K562 (cell line): ENCODE results near the gene HGF.

ENCODE experiments used
- CTCF ChIP-seq, 3 experiments: IDR thresholded peaks in 2 of 3; conservative IDR thresholded peaks in 1 of 3; 2 replicates each; pipeline ENCODE4 v1.5.1; 2011 to 2012; ENCODE audit warnings: low read length in 3 of 3, mild to moderate bottlenecking in 3 of 3, control low read depth in 2 of 3, improper control_type of control experiment in 1 of 3, inconsistent platforms in 1 of 3, low read depth in 1 of 3, mixed read lengths in 1 of 3, moderate library complexity in 1 of 3; ENCODE audit not compliant: insufficient read depth in 2 of 3
- ELF4 ChIP-seq: fragments of 450-650 bp; formaldehyde crosslinking; IDR thresholded peaks from 2 replicates; pipeline ENCODE4 v1.4.0; 2022; ENCODE audit warnings: missing genetic modification characterization
- ETV6 ChIP-seq, 3 experiments: fragments of 150-350 bp in 1 of 3; sonication (generic) in 1 of 3; formaldehyde crosslinking in 1 of 3; IDR thresholded peaks; 2 replicates each; pipeline versions ENCODE4 v1.6.1 to v1.8.0; 2014 to 2022; ENCODE audit warnings: borderline replicate concordance in 2 of 3, low read depth in 2 of 3, antibody characterized with exemption in 1 of 3, low read length in 1 of 3, mild to moderate bottlenecking in 1 of 3, missing genetic modification reagents in 1 of 3
- FOXA3 ChIP-seq, 2 experiments: fragments of 450-650 bp in 1 of 2; sonication (generic) in 1 of 2; formaldehyde crosslinking; IDR thresholded peaks in 1 of 2; conservative IDR thresholded peaks in 1 of 2; 2 replicates each; pipeline versions ENCODE4 v1.4.0 to v1.8.0; 2020 to 2022; ENCODE audit warnings: mild to moderate bottlenecking in 2 of 2, missing genetic modification reagents in 1 of 2
- FOXK2 ChIP-seq, 2 experiments: fragments of 450-650 bp; IDR thresholded peaks in 1 of 2; conservative IDR thresholded peaks in 1 of 2; 2 replicates each; pipeline ENCODE4 v1.6.1; 2016; ENCODE audit warnings: low read depth in 2 of 2, mild to moderate bottlenecking in 1 of 2
- GATA2 ChIP-seq: sonication (generic); formaldehyde crosslinking; IDR thresholded peaks from 2 replicates; pipeline ENCODE4 v1.4.0; 2020; ENCODE audit warnings: mild to moderate bottlenecking, missing genetic modification reagents
- HOMEZ ChIP-seq: fragments of 250-450 bp; sonication (Bioruptor Pico); IDR thresholded peaks from 2 replicates; pipeline ENCODE4 v1.4.0; 2020; ENCODE audit warnings: mild to moderate bottlenecking, moderate library complexity
- JUNB ChIP-seq: fragments of 450-650 bp; formaldehyde crosslinking; conservative IDR thresholded peaks from 2 replicates; pipeline ENCODE4 v1.4.0; 2020; ENCODE audit warnings: mild to moderate bottlenecking
- KLF6 ChIP-seq: fragments of 250-450 bp; sonication (Bioruptor Pico); IDR thresholded peaks from 2 replicates; pipeline ENCODE4 v1.4.0; 2020; ENCODE audit warnings: mild to moderate bottlenecking, moderate library complexity, borderline replicate concordance
- SP1 ChIP-seq: sonication (generic); formaldehyde crosslinking; IDR thresholded peaks from 2 replicates; pipeline ENCODE4 v1.8.1; 2022; ENCODE audit warnings: mild to moderate bottlenecking, missing genetic modification reagents
- TBP ChIP-seq: optimal IDR thresholded peaks from 2 replicates; pipeline ENCODE3; 2011; ENCODE audit warnings: low read depth, low read length, improper control_type of control experiment
- ZFX ChIP-seq: sonication (generic); formaldehyde crosslinking; IDR thresholded peaks from 2 replicates; pipeline ENCODE4 v1.8.0; 2022; ENCODE audit warnings: mild to moderate bottlenecking, missing genetic modification reagents, moderate library complexity
- ZKSCAN1 ChIP-seq: fragments of 150-350 bp; IDR thresholded peaks from 2 replicates; pipeline ENCODE4 v1.6.1; 2016; ENCODE audit warnings: low read depth, low read length
- ZNF76 ChIP-seq: fragments of 250-450 bp; sonication (Bioruptor Pico); IDR thresholded peaks from 2 replicates; pipeline ENCODE4 v1.4.0; 2020; ENCODE audit warnings: mild to moderate bottlenecking, moderate library complexity, borderline replicate concordance

GRCh38 chr7:81761031-81761430, 8.8 kb downstream of the HGF start:
- TF ChIP-seq ELF4, result no peak
- no peak for TF ChIP-seq GATA2 (CRISPR knock-in tag)
- no peak for TF ChIP-seq TBP
- no peak for TF ChIP-seq FOXA3 (CRISPR knock-in tag; conservative IDR thresholded peaks at IDR 0.05 in 1 of 2, IDR thresholded peaks at IDR 0.05 in 1 of 2)
- no peak for TF ChIP-seq ZKSCAN1
- no peak for TF ChIP-seq CTCF (IDR thresholded peaks at IDR 0.05 in 2 of 3, conservative IDR thresholded peaks at IDR 0.05 in 1 of 3; ENCODE audit: insufficient read depth in 2 of 3, low read depth in 1 of 3, low read length in 3 of 3)
- TF ChIP-seq SP1 (CRISPR knock-in tag), result no peak
- no peak for TF ChIP-seq ETV6 (IDR thresholded peaks at IDR 0.05; ENCODE audit: borderline replicate concordance in 1 of 2, low read depth in 2 of 2, low read length in 1 of 2)
- TF ChIP-seq ETV6 (CRISPR knock-in tag; IDR thresholded peaks at IDR 0.05; ENCODE audit: borderline replicate concordance), result no peak
- no peak for TF ChIP-seq ZFX (CRISPR knock-in tag)
- no peak for TF ChIP-seq ZNF76 (CRISPR knock-in tag)
- no peak for TF ChIP-seq JUNB (CRISPR knock-in tag)
- no peak for TF ChIP-seq FOXK2 (conservative IDR thresholded peaks at IDR 0.05 in 1 of 2, IDR thresholded peaks at IDR 0.05 in 1 of 2; ENCODE audit: low read depth in 2 of 2)
- no peak for TF ChIP-seq HOMEZ (CRISPR knock-in tag)
- no peak for TF ChIP-seq KLF6
